GM21526 (cell line): Measurements from ENCODE around the gene LAMA5.

Experiments
- ATAC-seq: cut with Tn5 transposase; IDR thresholded peaks from one replicate; pipeline ENCODE4 v1.9.1; 2021; ENCODE audit warnings: moderate library complexity; ENCODE audit not compliant: unreplicated experiment, low FRiP score

Gene LAMA5

GRCh38 chr20:62306414-62307187 lies 60.5 kb downstream of the LAMA5 start:
- no peak for ATAC-seq

- ATAC-seq, result no peak
Measured at GRCh38 chr20:62305765-62306413, 61.2 kb downstream of the LAMA5 start.

GRCh38 chr20:62305149-62305764 lies 61.9 kb downstream of the LAMA5 start:
- ATAC-seq, result no peak

GRCh38 chr20:62304331-62305148 lies 62.6 kb downstream of the LAMA5 start:
- no peak for ATAC-seq

GRCh38 chr20:62303340-62304226 lies 63.5 kb downstream of the LAMA5 start:
- ATAC-seq, result no peak

- no peak for ATAC-seq
Measured at GRCh38 chr20:62303062-62303339, 64.1 kb downstream of the LAMA5 start.

GRCh38 chr20:62302341-62303061 lies 64.6 kb downstream of the LAMA5 start, which contains the start of gene ADRM1:
Gene ADRM1, plus strand, starts transcription at chr20:62302997. Its CDS starts 572 bp downstream, at chr20:62303569.
- ATAC-seq, result peak; percentile 77

- peak; percentile 43 for ATAC-seq
Measured at GRCh38 chr20:62301773-62302340, 65.3 kb downstream of the LAMA5 start.

- no peak for ATAC-seq
Measured at GRCh38 chr20:62301111-62301668, 65.9 kb downstream of the LAMA5 start.

- no peak for ATAC-seq
Measured at GRCh38 chr20:62300319-62300718, 66.8 kb downstream of the LAMA5 start.

- ATAC-seq, result no peak
Measured at GRCh38 chr20:62299666-62300236, 67.4 kb downstream of the LAMA5 start.

GRCh38 chr20:62298577-62299249 lies 68.4 kb downstream of the LAMA5 start:
- no peak for ATAC-seq

- no peak for ATAC-seq
Measured at GRCh38 chr20:62297449-62298227, 69.5 kb downstream of the LAMA5 start.

- ATAC-seq, result no peak
Measured at GRCh38 chr20:62296724-62297448, 70.2 kb downstream of the LAMA5 start.

GRCh38 chr20:62294516-62294915 lies 72.6 kb downstream of the LAMA5 start:
- no peak for ATAC-seq

- no peak for ATAC-seq
Measured at GRCh38 chr20:62293946-62294345, 73.2 kb downstream of the LAMA5 start.
